ENCODE results near the gene ENTPD7.

- TF ChIP-seq PATZ1 (tag by site-specific recombination; IDR thresholded peaks at IDR 0.05) (no peak), PRDM1 (tag by site-specific recombination; IDR thresholded peaks at IDR 0.05) (no peak)
Measured at GRCh38 chr10:99700649-99701048, 41.3 kb downstream of the ENTPD7 start.

Measured in HEK293 (cell line).